ENCODE results near the gene TBX10.

Gene TBX10

DNA sequence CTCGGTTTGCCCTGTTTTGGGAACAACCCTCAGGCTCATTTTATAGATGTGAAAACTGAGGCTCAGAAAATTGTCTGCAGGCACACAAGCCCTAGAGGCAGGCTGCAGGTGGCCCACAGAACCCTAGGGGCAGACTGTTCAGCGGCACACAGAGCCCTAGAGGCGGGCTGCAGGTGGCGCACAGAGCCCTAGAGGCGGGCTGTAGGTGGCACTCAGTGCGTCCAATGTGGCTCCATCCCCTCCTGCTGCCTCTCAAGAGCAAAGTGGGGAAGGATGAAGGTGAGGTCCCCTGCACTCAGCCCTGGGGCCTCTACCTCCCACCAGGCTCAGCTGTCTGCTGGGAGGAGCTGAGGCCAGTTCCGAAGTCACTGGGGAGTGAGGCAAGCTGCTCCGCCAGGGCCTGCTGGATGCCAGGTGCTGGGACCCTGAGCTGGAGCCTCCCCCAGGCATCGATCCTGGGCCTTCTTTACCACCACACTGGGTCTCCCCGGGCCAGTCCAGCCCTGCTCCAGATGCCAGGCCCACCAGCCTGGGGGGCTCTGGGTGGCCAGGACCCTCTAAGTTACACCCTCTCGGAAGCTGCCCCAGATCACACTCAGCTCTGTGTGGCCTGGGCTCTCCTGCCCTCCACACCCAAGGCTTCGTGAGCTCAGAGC lies 8.7 kb upstream of the TBX10 start:
- TF ChIP-seq, protein P1, sequence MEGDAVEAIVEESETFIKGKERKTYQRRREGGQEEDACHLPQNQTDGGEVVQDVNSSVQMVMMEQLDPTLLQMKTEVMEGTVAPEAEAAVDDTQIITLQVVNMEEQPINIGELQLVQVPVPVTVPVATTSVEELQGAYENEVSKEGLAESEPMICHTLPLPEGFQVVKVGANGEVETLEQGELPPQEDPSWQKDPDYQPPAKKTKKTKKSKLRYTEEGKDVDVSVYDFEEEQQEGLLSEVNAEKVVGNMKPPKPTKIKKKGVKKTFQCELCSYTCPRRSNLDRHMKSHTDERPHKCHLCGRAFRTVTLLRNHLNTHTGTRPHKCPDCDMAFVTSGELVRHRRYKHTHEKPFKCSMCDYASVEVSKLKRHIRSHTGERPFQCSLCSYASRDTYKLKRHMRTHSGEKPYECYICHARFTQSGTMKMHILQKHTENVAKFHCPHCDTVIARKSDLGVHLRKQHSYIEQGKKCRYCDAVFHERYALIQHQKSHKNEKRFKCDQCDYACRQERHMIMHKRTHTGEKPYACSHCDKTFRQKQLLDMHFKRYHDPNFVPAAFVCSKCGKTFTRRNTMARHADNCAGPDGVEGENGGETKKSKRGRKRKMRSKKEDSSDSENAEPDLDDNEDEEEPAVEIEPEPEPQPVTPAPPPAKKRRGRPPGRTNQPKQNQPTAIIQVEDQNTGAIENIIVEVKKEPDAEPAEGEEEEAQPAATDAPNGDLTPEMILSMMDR (conservative IDR thresholded peaks at IDR 0.05; ENCODE audit: low read depth, low read length): peak; percentile 29
- no peak for DNase-seq (ENCODE audit: low read depth)

DNA sequence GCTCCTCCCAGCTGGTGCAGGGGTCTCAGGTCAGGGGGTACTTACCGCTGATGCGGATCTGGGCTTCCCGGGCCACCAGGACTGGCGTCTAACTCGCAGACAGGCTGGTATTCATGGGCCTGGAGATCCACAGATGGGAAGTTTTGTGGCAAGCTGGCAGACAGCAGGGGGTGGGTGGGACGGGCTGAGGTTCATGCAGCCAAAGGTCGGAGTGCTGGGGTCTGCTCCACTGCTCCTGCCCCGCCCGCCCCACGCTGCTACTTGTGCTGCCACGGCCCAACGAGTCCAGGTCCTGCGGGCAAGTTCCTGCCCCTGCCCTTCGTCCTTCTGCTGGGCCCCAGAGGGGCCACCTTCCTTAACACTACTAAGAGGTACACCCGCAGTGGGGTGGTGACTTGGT lies 7.9 kb upstream of the TBX10 start:
- no peak overlapping the region for H3K4me3 ChIP-seq (ENCODE audit: low read length)
- no peak for DNase-seq (ENCODE audit: low read depth)
- TF ChIP-seq, protein P1 (conservative IDR thresholded peaks at IDR 0.05; ENCODE audit: low read depth, low read length): no peak

More for the DNA sequence above, 8.7 kb upstream of the TBX10 start:
- no peak overlapping the region for H3K4me3 ChIP-seq (ENCODE audit: low read length)

DNA sequence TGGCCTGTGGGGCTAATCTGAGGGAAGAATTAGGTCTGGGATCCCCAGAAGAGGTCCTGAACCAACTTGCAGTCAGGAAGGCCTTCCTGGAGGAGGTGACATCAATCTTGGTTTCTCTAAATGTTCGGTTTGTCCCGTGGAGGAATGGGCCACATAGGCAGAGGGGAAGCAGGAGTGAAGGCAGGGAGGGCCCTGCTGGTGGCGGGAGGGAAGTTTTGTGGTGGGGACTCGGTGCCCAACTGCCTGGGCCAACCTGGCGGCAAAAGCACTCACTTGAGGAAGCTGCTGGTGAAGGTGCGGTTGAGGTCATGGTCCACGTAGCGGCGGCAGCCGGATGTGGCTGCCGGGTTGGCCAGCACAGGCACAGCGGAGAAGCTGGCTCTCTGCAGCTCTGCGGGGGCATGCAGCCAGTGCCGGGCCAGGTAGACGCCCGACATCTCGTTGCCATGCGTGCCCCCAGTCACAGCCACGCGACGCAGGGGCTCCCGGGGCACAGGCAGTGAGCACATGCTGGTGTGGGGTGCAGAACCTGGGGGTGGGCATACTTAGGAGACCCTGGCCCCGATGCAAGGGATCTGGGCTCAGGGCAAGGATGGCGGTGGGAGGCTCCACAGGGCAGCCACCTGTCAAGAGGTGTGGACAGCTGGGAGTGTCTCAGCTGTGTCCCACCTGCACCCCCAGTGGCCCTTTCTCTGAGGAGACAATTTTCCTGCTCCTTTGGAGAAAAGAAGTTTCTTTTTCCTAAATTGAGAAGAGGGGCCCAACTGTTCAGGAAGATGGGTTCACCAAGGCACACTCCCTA lies 7.2 kb upstream of the TBX10 start:
- H3K4me3 ChIP-seq (ENCODE audit: low read length): no peak overlapping the region
- DNase-seq (ENCODE audit: low read depth): no peak
- TF ChIP-seq, protein P1 (conservative IDR thresholded peaks at IDR 0.05; ENCODE audit: low read depth, low read length): no peak

DNA sequence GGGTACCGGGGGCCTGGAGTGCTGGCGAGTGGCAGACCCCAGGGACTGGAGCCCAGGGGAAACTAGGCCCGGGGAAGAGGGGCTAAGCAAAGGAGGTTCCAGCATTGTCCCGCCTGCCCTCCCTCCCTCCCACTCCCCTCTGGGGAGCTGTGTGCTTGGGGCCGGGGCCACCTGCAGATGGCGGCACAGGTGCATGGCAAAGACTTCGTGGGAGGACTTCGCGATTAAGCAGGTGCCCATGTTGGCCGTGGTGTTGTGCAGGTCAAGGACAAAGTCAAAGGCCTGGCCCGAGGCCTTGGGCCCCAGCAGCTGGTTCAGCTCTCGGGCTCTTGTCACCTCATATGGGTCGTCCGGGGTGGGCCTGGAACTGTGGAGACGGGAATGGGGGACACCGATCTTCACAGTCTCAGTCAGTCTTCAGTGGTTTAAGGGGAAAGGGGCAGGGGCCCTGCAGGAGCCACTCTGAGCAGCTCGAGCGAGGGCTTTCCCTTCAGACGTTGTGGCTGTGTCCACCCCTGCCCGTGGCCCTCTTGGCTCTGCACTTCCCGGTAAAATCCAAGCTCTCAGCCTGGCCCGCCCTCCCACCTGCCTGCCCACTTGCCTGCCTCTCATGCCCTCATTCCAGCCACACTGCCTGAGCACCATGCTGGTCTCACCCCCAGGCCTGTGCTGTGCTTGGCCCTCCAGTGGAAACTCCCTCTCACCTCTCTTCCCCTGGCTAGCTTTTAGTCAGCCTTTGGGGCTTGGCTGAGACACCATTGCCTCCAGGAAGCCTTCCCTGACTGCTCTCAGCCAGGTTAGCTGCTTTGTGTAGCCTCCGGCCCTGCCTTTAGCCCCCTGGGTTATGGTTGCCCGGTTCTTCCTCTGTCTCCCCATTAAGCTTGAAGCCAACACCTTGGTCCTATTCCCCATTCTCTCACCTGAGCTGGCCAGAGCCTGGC lies 6.2 kb upstream of the TBX10 start:
- no peak for DNase-seq (ENCODE audit: low read depth)
- H3K4me3 ChIP-seq (ENCODE audit: low read length): no peak overlapping the region
- TF ChIP-seq, protein P1 (conservative IDR thresholded peaks at IDR 0.05; ENCODE audit: low read depth, low read length): no peak

DNA sequence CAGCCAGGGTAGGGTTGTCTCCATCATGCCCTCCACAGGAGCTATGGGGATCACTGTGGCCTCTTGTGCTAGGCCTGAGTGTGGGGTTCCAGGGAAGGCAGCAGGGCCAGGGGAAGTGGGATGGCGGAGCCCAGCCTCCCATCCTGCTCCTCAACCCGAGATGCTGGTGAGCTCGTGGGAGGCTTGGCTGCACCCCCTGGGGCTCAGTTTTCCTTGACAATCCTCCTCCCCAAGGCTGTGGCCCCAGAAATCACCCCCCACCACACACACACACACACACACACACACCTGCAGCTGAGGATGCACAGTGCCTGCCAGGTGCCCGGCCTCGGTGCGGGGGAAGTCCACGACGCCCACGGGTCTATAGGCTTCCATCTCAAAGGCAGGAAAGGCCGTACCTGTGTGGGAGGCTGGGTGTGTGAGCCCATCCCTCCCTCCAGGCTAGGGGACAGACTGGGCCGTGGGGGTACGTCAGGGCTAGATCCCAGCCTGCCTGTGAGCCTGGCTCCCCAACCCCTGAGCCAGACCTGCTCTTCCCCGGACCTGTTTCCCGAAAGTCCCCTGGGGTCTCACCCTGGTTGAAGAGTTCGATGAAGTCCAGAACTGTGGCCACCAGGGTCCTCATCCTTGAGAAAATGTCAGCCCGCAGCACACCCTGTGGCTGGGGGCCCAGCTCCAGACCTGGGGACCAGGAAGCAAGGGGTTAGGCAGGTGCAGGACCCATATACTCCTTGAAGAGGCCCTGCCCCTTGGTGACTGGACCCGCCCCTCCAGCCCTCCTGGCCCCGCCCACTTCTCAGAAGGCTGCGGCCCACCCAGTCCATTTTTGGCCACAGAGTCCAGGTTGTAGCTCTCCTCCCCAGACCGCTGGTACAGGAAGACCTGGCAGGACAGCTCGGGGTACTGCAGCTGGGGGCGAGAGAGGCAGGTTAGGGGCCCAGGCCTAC lies 5.2 kb upstream of the TBX10 start:
- no peak for DNase-seq (ENCODE audit: low read depth)
- no peak overlapping the region for H3K4me3 ChIP-seq (ENCODE audit: low read length)
- TF ChIP-seq, protein P1 (conservative IDR thresholded peaks at IDR 0.05; ENCODE audit: low read depth, low read length): no peak

DNA sequence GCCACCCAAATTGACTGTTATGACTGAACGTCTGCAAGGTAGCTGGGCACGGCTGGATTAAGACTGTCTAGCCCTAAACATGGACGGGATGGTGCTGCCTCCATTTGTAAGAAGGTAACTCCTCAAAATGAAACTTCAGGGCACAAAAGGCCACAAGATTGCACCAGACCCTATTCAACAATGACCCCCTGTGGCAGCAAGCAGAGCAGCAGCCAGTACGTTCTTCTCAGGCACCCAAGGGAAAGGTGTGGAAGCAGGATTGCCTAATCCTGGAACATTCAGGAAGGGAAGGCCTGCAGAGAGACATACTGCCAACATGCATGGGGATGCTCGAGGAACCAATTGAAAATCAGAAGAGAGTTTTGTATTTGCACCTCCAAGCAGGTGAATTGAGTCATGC lies 4.5 kb upstream of the TBX10 start:
- H3K4me3 ChIP-seq (ENCODE audit: low read length): no peak overlapping the region
- TF ChIP-seq, protein P1 (conservative IDR thresholded peaks at IDR 0.05; ENCODE audit: low read depth, low read length): peak; percentile 26
- no peak for DNase-seq (ENCODE audit: low read depth)
